Measurements from ENCODE around the gene USP32. TPM values are rescaled to one million over a fixed set of nuclear protein-coding genes. Genes with fewer than 3 reads are reported as not detected.

USP32 gene
- total and polyA plus RNA-seq, 2 of the 8 experiments (the other 6 are each of a cell fraction or from before 2014, with no cell fraction given), result 29.6 to 112 TPM

- Histone ChIP-seq H3K18ac (ENCODE audit: extremely low read depth, low read length) (no peak overlapping the region), H3K14ac (ENCODE audit: insufficient read length) (no peak overlapping the region), H3K4me2 (ENCODE audit: insufficient read depth in 1 of 2, low read depth in 2 of 2, low read length in 2 of 2) (no peak overlapping the region), H4K20me1 (replicated peaks in 1 of 2; ENCODE audit: control insufficient read depth in 1 of 2, insufficient read depth in 2 of 2, low read length in 2 of 2) (peaks cover 2 to 3% of the 10 kb centered on the region in 2 experiments), H4K5ac (ENCODE audit: insufficient read length, low read depth, low read length) (no peak overlapping the region), H3K9ac (replicated peaks in 1 of 4; ENCODE audit: extremely low read depth in 1 of 4, low read depth in 3 of 4, low read length in 3 of 4) (no peak overlapping the region), H3K4me3 (ENCODE audit: extremely low read depth in 1 of 4, insufficient read depth in 2 of 4, low read depth in 3 of 4, low read length in 4 of 4) (no peak overlapping the region), H3K27ac (ENCODE audit: low read depth, low read length) (no peak overlapping the region), H3K79me2 (ENCODE audit: control insufficient read depth in 1 of 2, insufficient read depth in 2 of 2, low read length in 2 of 2) (peaks cover 3 to 91% of the 10 kb centered on the region in 2 experiments; a peak in 3 of 4 replicates), H3K79me1 (ENCODE audit: low read depth, low read length) (peaks cover 3% of the 10 kb centered on the region; the same call in 1 of the 2 replicates), H2AFZ (ENCODE audit: low read length) (no peak overlapping the region), H2BK5ac (ENCODE audit: low read depth, low read length) (no peak overlapping the region), H2AK5ac (ENCODE audit: low read depth, low read length) (no peak overlapping the region), H3K9me3 (ENCODE audit: insufficient read depth in 2 of 2, low read depth in 1 of 2, low read length in 1 of 2) (no peaks in the 10 kb centered on the region), H2BK120ac (replicated peaks; ENCODE audit: low read depth, low read length) (no peak overlapping the region), H2BK20ac (ENCODE audit: low read length) (no peak overlapping the region), H2BK15ac (ENCODE audit: low read length) (no peak overlapping the region), H3K4ac (replicated peaks; ENCODE audit: insufficient read length, low read depth, low read length) (no peak overlapping the region), H2BK12ac (ENCODE audit: low read depth, low read length) (no peak overlapping the region), H3K23me2 (ENCODE audit: low read depth, low read length) (no peaks in the 10 kb centered on the region), H3K23ac (ENCODE audit: insufficient read length) (no peak overlapping the region), H3K27me3 (replicated peaks in 1 of 4; ENCODE audit: control insufficient read depth in 3 of 4, extremely low read depth in 1 of 4, insufficient read depth in 3 of 4, low read length in 3 of 4) (no peaks in the 10 kb centered on the region), H4K8ac (ENCODE audit: extremely low read depth, insufficient read depth, low read length) (no peak overlapping the region), H3K36me3 (ENCODE audit: control insufficient read depth in 2 of 4, insufficient read depth in 4 of 4, low read length in 3 of 4) (no peaks in the 10 kb centered on the region), H3K4me1 (replicated peaks in 1 of 4; ENCODE audit: control insufficient read depth in 3 of 4, insufficient read depth in 4 of 4, low read length in 3 of 4) (peaks cover 0 to 4% (median 1%) of the 10 kb centered on the region in 4 experiments; a peak in 2 of 7 replicates), H4K91ac (replicated peaks; ENCODE audit: insufficient read length, low read length) (no peak overlapping the region), H3K56ac (replicated peaks; ENCODE audit: insufficient read length, low read depth, low read length) (no peak overlapping the region)
- POLR2A ChIA-PET (ENCODE audit: partially characterized antibody), result interaction anchor here (0.6 to 2.0 kb wide), 3 partner anchors 14 to 267 kb away, joined by 3 to 7 read pairs (median 5); partner anchors contain the start of gene USP32
- 95% methylated on average over 3 of the region's 3 CpGs; no CpG with 5 or more reads in 1 of the 2 experiments for WGBS, 2 experiments (ENCODE audit: extremely low coverage in 1 of 2, insufficient coverage in 1 of 2, insufficient read length in 1 of 2, insufficient replicate concordance in 2 of 2, low coverage in 1 of 2, low lambda C conversion rate in 2 of 2, missing lambda C conversion rate in 1 of 2)
- DNase-seq (ENCODE audit: low read depth in 1 of 2, low spot score in 2 of 2) (no peak), FAIRE-seq (no peak)
- CTCF ChIA-PET (ENCODE audit: partially characterized antibody), result interaction anchor here (1.4 kb wide), 1 partner anchor 11 kb away, joined by 3 read pairs; no protein-coding TSS in a partner anchor
- TF ChIP-seq JUN (IDR thresholded peaks at IDR 0.05; ENCODE audit: low read depth, low read length), result no peak
- TF ChIP-seq PHF8 (conservative IDR thresholded peaks at IDR 0.05; ENCODE audit: low read depth, low read length), result no peak
- no peak for TF ChIP-seq CBX5 (IDR thresholded peaks at IDR 0.05; ENCODE audit: low read depth, low read length)
- no peak for TF ChIP-seq MAX (IDR thresholded peaks at IDR 0.05)
- no peak for TF ChIP-seq ASH2L (IDR thresholded peaks at IDR 0.05; ENCODE audit: low read length)
- TF ChIP-seq KDM1A (IDR thresholded peaks at IDR 0.05; ENCODE audit: borderline replicate concordance, low read length), result no peak
- no peak for TF ChIP-seq EP300 (IDR thresholded peaks at IDR 0.05; ENCODE audit: borderline replicate concordance in 1 of 2, low read depth in 2 of 2, low read length in 2 of 2)
- TF ChIP-seq GTF2F1 (IDR thresholded peaks at IDR 0.05; ENCODE audit: borderline replicate concordance, low read depth, low read length), result no peak
- TF ChIP-seq BCL11A (IDR thresholded peaks at IDR 0.05; ENCODE audit: low read depth in 2 of 2, low read length in 2 of 2), result no peak
- no peak for TF ChIP-seq CTCF (IDR thresholded peaks at IDR 0.05; ENCODE audit: control extremely low read depth in 1 of 3, insufficient read depth in 1 of 3, low read depth in 1 of 3, low read length in 3 of 3)
Measured at GRCh38 chr17:60358606-60359225, 33.2 kb downstream of the USP32 start.
